NOMO-1 (cell line): ENCODE data around the gene SYCP1.
"Not testable (repeated sequence)": the region's sequence is repeated elsewhere in the genome, so short reads cannot be mapped to it uniquely, and the experiment has no call there.

Experiments
- DNase-seq, 2 experiments: peaks; one replicate each; lab custom pipeline; 2025; ENCODE audit not compliant: unreplicated experiment in 2 of 2; lab: John Stamatoyannopoulos, UW

The SYCP1 gene, protein sequence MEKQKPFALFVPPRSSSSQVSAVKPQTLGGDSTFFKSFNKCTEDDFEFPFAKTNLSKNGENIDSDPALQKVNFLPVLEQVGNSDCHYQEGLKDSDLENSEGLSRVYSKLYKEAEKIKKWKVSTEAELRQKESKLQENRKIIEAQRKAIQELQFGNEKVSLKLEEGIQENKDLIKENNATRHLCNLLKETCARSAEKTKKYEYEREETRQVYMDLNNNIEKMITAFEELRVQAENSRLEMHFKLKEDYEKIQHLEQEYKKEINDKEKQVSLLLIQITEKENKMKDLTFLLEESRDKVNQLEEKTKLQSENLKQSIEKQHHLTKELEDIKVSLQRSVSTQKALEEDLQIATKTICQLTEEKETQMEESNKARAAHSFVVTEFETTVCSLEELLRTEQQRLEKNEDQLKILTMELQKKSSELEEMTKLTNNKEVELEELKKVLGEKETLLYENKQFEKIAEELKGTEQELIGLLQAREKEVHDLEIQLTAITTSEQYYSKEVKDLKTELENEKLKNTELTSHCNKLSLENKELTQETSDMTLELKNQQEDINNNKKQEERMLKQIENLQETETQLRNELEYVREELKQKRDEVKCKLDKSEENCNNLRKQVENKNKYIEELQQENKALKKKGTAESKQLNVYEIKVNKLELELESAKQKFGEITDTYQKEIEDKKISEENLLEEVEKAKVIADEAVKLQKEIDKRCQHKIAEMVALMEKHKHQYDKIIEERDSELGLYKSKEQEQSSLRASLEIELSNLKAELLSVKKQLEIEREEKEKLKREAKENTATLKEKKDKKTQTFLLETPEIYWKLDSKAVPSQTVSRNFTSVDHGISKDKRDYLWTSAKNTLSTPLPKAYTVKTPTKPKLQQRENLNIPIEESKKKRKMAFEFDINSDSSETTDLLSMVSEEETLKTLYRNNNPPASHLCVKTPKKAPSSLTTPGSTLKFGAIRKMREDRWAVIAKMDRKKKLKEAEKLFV

DNA sequence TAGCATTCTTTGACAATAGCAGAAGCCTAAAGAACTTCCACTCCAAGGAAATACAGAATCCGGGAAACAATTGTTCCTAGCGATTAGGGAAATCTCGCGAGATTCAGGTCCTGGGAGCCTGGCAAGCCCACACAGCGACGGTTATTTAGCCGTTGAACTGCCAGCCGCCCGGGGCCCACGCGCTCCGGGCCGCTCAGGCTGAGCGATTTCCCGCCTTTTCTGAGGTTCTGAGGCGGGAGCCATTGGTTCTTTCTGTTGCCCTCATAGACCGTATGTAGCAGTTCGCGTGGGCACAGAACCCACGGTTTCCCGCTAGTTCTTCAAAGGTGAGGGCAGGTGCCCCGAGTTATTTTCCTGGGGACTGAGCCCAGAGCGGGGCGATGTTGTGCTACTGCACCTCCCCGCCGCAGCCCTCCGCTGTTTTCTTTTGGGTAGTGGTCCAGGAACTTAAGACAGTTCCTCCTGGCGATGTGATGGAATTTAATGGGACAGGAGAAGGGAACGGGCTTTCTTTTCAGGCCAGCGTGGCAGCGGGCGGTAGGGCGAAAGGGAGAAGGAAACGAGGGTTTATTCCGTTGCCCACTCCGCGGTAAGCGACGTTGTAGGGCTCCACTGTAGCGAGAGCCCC lies at the start of gene SYCP1:
Gene SYCP1, plus strand, starts transcription at position 171 of the 628 bp plus-strand sequence. CDS start 602 bp downstream, outside the sequence.
- DNase-seq, result no peak

DNA sequence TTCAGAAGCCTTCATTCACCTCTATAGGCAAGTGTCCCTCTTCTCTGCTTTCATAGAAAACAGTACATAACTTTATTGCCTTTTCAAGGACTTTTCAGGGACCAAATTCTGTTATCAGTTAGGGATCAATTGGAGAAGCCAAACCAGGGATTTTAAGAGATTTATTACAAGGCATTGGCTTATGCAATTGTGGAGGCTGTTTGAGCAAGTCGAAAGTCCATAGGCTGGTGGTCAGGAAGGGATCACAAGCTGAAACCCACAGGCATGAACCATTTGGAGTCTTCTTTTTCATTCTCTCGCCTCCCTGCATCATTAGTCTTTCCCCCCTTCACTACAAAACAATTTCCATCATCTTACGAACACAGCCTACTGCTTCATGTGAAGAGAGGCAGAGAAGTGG lies 34.8 kb upstream of the SYCP1 start:
- no peak for DNase-seq

DNA sequence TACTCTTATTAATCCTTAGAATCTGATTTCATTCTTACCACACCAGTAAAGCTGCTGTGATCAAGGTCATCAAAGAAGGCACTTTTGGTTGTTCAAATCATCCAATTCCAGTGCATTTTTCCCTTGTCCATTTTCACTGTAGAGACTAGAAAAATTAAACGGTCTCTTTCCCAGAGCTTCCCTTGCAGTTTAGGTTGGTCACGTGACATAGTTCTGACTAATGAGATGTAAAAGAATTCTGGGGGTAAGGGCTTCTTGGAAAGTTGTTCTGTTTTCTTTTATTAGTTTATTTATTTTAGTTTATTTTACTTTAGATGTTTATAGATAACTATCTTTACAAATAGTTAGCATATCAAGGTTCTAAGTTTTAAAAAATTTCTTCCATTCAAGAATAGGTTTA lies 34.3 kb upstream of the SYCP1 start:
- no peak for DNase-seq

DNA sequence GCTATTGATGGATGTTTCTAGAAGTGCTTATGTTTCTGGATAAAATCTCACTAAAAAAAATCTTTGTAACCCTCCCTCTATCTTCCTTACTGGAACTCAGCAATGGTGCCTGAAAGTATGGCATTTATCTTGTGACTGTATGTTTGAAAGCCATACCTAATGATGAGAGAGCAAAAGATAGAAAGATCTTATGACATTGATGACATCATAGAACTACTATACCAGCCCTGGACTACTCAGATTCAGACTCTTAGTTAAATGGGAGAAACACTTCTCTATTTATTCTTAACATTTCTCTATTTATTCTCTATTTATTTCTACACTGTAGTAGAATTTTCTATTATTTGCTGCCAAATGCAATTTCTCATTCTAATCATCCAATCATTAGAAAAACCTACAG lies 32.7 kb upstream of the SYCP1 start:
- DNase-seq, result no peak

DNA sequence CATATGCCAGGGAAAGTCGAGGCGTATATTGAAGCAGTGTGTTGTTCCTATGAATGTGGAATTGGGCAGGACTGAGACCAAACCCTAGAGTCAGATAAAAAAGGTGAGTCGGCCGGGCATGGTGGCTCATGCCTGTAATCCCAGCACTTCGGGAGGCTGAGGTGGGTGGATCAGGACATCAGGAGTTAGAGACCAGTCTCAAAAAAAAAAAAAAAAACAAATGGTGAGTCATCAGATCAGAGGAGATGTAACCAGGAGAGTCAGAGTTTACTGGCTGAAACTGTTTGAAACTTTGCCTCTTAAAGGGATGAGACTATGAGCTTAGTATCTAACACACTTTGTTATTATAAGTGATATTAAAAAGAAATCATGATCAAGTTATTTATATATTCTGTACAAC lies 26.4 kb upstream of the SYCP1 start:
- no peak for DNase-seq

DNA sequence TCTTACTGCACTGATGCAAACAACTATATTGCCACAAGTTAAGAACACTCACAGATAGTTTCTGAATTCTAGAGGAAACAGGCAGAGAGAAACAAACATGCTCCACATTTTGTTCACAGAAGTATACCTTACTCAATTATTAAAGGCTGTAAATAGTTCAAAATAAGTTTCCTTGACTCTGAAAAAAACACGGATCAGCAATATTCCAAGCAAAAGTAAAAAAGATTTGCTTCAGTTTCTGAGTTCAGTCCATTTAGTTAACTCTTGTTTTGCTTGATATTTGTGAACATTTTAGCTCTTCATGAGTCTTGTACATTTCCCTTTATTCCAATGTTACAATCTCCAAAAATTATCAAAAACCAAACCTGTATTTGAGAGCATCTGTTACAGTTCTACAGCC lies 24.6 kb upstream of the SYCP1 start:
- DNase-seq, result not testable (repeated sequence)

DNA sequence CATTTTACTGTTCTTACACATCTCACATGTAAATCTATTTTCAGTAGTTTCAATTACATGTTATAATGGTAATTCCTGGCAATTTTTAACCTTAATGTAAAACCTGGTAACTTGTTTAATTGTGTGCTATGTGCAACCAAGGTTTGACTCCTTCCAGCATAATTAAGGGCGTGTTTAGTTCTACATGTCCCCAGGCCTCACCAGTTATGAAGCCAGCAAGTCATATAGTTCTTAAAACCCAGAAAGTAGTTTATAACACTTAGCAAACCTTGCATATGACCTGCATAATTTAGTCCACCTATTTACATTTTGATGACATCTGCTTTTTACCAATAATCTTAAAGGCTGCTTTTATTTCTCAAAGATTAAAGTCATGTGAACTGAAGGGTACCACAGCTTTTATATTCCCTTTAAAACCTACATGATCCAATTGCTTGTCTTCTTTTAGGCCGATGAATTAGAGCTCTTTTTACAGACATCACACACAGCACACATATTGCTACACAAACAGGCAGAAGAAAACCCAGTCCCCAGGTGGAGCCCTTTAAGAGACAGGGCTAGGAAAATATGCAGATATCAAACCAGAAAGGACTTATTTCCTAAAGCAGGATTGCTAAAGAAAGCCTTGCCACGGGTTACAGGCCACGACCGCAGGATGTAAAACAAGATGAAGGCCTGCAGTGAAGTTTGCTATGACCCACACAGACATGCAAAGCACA lies 23.2 kb upstream of the SYCP1 start:
- DNase-seq, result no peak

DNA sequence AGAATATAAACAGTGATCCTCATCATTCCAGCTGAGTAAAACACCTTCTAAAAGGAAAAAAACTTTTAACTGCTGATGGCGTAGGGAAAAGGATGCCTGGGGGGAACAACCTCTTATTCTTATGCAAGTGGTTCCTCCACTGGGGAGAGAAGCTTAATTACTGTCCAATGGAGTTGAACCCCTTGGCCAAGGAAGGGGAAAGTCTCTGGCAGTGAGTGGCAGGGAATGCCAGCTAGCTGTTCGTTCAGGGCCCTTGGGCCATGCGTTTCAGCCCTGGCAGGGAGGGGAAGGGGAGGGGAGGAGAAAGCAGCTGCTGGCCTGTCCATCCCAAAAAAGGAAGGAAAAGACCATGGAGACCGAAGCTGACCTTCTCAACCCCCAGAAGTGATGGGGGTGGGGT lies 22.6 kb upstream of the SYCP1 start:
- no peak for DNase-seq

DNA sequence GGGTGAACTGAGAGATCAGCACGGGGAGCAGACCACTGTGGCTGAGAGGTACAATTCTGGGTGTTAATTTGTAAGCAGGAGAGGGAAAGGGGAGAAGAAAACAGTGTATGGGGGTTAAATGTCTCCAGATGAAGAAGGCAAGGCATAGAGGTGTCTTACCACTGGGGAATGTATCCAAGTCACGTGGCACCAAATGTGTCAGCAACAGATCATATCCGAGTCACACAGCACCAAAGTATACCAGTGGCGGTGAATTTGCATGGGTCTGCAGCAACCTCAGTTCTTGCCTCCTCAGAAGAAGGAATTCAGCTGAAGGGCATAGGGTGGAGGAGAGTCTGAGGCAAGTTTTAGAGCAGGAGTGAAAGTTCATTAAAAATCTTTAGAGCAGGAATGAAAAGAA lies 21.2 kb upstream of the SYCP1 start:
- no peak for DNase-seq

DNA sequence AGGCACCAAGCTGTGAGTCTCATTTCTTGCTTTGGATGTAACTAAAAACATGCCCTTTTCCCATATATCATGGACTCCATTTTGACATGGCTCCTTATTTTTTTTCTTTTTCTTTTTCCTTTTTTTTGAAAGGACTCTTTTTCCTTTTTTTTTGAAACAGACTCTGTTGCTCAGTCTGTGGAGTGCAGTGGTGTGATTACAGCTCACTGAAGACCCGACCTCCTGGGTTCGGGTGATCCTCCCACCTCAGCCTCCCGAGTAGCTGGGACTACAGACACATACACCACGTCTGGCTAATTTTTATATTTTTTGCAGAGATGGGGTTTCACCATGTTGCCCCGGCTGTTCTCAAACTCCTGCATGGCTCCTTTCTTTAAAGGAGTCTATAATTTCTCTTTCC lies 10.4 kb upstream of the SYCP1 start:
- DNase-seq, result no peak

DNA sequence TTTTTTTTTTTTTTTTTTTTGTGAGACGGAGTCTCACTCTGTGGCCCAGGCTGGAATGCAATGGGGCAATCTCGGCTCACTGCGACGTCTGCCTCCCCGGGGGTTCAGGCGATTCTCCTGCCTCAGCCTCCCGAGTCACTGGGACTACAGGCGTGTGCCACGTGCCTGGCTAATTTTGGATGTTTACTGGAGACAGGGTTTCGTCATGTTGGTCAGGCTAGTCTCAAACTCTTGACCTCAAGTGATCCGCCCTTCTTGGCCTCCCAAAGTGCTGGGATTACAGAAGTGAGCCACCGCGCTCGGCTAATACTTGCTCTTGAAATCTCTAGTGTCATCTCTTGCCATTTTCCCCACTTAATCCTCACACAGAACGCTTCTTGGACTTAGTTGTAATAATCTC lies 1.1 kb upstream of the SYCP1 start:
- no peak for DNase-seq

DNA sequence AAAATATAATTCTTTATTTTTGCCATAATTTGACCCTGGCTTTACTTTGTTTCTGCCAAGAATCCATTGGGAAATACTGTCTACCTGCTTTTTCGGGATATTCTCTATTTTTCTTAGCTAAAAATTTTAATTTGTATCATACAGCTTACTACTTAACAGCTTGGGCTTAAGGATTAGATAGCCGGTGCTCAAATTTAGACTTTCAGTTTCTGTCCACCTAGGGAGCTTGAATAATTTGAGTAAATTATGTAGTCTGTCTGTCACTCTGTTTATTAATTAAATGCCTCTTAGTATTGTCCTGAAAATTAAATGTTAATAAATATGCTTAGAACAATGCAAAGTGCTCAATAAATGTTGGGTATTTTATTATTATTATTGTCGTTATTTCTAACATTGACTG lies 6.7 kb downstream of the SYCP1 start:
- DNase-seq, result no peak

DNA sequence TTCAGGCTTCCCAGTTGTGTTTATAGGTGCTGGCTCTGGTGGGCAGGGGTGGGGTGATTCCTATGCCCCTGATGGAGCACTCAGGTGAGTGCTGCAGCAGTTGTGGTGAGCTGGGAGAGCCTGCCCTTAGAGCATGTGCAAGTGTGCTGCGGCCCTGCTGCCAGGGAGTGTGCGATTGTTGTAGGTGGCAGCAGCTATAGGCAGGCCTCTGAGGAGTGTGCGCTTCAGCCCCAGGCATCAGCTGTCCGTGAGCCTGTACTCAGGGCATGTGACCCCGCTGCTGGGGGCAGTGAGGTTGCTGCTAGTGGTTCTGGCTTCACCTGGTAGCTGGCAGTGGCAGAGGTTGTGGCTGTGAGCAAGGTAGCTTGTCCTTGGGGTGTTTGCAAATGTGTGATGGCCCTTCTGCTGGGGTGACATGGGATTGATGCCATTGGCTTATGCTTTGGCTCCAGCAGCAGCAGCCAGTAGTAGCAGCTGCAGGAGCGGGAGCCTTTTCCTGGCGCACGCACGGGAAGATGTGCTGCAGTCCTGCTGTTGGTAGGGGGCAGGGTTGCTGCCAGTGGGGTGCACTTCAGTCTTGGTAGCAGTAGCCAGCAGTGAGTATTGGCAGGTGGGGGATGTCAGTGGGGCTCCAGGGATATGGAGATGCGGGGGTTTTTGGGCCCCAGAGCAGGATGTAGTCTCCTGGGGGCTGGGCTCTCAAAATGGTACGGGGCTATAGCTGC lies 37.7 kb downstream of the SYCP1 start:
- DNase-seq, result no peak

DNA sequence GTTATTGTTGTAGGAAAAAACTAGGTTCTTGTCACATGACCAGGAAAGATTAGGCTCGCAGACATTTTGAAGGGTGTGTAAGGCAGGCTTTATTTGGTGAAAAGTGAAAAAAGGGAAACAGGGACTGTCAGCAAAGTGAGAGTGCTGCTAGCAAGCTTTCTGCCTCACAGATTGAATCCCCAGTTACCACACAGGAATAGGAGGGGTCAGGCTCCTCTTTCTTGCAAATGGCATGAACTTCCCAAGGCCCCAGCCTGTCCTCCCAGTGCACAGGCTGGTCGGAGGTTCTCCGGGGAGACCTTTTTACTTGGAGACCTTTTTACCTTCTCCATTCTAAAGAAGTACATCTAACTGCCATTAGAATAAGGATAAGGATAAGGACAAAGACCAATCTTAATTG lies 42.1 kb downstream of the SYCP1 start:
- no peak for DNase-seq

DNA sequence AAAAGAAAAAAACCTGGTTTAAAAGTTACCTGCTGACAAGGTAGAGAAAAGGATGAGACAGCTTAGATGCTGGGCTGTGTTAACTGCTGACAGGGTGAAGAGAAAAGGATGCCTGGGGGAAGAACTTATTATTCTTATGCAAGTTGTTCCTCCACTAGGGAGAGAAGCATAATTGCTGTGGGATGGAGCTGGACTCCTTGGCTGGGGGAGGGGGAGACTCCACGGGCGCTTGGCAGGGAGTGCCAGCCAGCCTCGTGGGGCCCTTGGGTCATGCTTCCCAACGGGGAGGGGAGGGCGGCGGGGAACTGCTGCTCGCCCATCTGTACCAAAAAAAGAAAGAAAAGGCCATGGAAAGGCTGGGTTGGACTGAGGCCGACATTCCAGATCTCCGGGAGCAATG lies 47.2 kb downstream of the SYCP1 start:
- no peak for DNase-seq

DNA sequence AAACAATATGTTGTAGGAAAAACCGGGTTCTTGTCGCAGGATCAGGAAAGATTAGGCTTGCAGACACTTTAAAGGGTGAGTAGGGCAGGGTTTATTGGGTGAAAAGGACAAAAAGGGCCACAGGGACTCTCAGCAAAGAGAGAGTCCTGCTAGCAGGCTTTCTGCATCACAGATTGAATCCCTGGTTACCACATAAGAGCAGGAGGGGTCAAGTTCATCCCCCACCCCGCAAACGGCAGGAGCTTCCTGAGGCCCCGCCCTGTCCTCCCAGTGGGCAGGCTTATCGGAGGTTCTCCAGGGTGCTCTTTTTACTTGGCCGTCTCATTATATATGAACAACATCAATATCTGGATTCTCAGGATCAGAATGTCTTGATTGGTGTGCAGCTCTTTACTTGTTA lies 47.7 kb downstream of the SYCP1 start:
- no peak for DNase-seq

DNA sequence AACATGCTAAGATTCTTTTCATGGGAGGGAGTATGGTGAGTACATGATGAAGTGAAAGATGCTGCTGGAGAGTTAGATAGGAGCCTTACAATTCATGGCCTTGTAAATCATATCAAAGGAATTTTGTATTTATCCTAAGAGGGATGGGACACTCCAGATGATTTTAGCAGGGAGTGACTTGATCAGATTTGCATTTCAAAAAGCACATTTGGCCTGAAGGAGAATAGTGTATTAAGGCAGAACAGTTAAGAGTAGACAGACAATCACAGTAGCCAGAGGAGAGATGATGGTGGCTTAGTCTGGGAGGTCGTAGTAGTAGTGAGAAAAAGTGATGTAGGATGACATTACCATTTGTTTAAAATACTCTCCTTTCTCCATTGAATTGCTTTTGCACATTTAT lies 48.8 kb downstream of the SYCP1 start:
- DNase-seq, result no peak

DNA sequence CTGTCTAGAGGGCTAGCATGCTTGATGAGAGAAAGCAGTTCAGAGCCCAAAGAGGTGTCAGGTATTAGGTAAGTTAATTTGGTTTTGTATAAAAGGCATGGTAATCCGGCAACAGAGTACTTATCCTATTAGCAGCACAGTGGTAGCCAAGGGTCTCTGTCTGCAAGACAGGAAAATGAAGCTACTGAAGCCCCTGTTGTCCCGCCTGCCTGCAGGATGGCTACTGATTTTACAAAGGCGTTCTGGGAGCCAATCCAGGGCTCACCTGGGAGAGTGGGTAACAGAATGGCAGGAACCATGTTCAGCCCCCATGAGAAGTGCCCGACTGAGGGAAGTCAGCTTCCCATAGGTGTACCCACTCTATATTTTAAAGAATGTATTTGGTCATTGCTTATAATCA lies 61.1 kb downstream of the SYCP1 start:
- DNase-seq, result not testable (repeated sequence)

DNA sequence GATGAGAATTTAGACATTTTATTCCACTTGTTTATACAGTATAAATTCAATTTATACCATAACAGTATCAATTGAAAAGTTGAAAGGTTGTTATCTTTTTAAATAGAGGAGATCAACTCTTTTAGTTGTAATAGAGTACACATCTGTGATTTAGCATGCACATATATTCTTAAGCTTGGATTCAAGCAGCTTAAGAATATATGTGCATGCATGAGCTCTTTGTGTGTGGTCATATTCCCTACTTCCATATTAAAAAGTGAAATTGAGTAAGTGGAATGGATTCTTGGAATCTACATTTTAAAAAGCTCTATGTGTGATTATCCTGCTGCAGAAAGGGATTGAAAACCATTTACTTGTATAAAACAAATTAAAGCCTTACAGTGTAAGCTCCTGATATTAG lies 71.9 kb downstream of the SYCP1 start:
- no peak for DNase-seq

DNA sequence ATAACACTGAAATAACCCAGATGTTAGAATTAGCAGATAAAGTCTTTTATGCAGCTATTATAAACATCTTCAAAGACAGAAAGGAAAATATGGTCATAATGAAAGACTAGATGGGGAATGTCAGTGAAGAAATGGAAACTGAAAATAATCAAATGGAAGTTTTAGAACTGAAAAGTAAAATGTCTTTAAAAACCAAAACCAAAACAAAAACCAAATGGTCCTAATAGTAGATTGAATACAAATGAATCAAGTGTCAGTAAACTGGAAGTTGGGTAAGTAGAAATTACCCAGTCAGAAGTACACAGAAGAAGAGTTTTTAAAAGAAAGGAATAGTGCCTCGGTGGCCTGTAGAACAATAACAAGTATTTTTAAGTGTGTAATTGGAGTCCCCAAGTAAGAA lies 72.7 kb downstream of the SYCP1 start:
- DNase-seq, result no peak
